ENCODE results near the gene CELA3B. TPM values are rescaled to one million over a fixed set of nuclear protein-coding genes. Genes with fewer than 3 reads are reported as not detected.

CELA3B gene
- total and polyA plus RNA-seq, 2 of the 13 experiments (the other 11 are each of a cell fraction or from before 2014, with no cell fraction given): 0.34 TPM; not detected in 1

GRCh38 chr1:21935393-21935804, 41.4 kb upstream of the CELA3B start (continued):
- TF ChIP-seq ARID3A (IDR thresholded peaks at IDR 0.05; ENCODE audit: low read depth, low read length) (peak; percentile 24; the same call in 1 of the 2 replicates), ZNF891 (CRISPR knock-in tag; IDR thresholded peaks at IDR 0.05) (no peak), FOSL2 (CRISPR knock-in tag; IDR thresholded peaks at IDR 0.05) (0 out of 2 replicates have a peak, but pooled peaks have one; percentile 7), ZFX (CRISPR knock-in tag; IDR thresholded peaks at IDR 0.05; ENCODE audit: low read depth) (0 out of 2 replicates have a peak, but pooled peaks have one; percentile 10), NFKB2 (CRISPR knock-in tag; IDR thresholded peaks at IDR 0.05; ENCODE audit: borderline replicate concordance) (0 out of 2 replicates have a peak, but pooled peaks have one; percentile 36), ZNF687 (CRISPR knock-in tag; IDR thresholded peaks at IDR 0.05) (peak; percentile 50), TEAD3 (CRISPR knock-in tag; optimal IDR thresholded peaks at IDR 0.05; ENCODE audit: borderline replicate concordance) (peak; percentile 88), SAP130 (CRISPR knock-in tag; IDR thresholded peaks at IDR 0.05; ENCODE audit: low read depth) (peak; percentile 37; the same call in 1 of the 2 replicates), BCL6 (CRISPR knock-in tag; IDR thresholded peaks at IDR 0.05) (peak; percentile 20; the same call in 1 of the 2 replicates), PITX1 (CRISPR knock-in tag; IDR thresholded peaks at IDR 0.05) (peak; percentile 32; the same call in 1 of the 2 replicates), ZKSCAN1 (IDR thresholded peaks at IDR 0.05; ENCODE audit: low read length) (peak; percentile 99)
- TF ChIP-seq, protein P1, sequence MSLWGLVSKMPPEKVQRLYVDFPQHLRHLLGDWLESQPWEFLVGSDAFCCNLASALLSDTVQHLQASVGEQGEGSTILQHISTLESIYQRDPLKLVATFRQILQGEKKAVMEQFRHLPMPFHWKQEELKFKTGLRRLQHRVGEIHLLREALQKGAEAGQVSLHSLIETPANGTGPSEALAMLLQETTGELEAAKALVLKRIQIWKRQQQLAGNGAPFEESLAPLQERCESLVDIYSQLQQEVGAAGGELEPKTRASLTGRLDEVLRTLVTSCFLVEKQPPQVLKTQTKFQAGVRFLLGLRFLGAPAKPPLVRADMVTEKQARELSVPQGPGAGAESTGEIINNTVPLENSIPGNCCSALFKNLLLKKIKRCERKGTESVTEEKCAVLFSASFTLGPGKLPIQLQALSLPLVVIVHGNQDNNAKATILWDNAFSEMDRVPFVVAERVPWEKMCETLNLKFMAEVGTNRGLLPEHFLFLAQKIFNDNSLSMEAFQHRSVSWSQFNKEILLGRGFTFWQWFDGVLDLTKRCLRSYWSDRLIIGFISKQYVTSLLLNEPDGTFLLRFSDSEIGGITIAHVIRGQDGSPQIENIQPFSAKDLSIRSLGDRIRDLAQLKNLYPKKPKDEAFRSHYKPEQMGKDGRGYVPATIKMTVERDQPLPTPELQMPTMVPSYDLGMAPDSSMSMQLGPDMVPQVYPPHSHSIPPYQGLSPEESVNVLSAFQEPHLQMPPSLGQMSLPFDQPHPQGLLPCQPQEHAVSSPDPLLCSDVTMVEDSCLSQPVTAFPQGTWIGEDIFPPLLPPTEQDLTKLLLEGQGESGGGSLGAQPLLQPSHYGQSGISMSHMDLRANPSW (CRISPR knock-in tag; IDR thresholded peaks at IDR 0.05; ENCODE audit: borderline replicate concordance): no peak
- TF ChIP-seq, protein P2, sequence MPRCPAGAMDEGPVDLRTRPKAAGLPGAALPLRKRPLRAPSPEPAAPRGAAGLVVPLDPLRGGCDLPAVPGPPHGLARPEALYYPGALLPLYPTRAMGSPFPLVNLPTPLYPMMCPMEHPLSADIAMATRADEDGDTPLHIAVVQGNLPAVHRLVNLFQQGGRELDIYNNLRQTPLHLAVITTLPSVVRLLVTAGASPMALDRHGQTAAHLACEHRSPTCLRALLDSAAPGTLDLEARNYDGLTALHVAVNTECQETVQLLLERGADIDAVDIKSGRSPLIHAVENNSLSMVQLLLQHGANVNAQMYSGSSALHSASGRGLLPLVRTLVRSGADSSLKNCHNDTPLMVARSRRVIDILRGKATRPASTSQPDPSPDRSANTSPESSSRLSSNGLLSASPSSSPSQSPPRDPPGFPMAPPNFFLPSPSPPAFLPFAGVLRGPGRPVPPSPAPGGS (CRISPR knock-in tag; IDR thresholded peaks at IDR 0.05): no peak

Measured in HepG2 (cell line).